Measurements from ENCODE around the gene YAP1.

DNA sequence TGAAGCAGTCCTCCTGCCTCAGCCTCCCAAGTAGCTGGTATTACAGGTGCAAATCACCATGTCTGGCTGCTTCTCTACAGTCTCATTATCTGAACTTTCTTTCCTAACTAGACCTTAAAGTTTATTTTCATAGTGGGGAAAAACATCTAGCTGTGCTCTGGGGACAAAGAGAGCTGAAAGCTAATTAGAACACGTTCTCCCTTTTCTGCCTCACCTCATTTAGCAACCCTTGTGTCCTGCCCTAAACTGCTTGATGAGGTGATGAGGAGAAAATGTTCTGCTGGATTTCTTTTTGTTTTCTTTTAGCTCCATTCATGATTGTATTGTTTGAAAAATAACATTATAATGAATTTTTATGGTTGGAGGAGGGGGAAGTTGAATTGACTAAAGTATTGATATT is 84.7 kb downstream of the YAP1 start:
- TF ChIP-seq, protein P1, sequence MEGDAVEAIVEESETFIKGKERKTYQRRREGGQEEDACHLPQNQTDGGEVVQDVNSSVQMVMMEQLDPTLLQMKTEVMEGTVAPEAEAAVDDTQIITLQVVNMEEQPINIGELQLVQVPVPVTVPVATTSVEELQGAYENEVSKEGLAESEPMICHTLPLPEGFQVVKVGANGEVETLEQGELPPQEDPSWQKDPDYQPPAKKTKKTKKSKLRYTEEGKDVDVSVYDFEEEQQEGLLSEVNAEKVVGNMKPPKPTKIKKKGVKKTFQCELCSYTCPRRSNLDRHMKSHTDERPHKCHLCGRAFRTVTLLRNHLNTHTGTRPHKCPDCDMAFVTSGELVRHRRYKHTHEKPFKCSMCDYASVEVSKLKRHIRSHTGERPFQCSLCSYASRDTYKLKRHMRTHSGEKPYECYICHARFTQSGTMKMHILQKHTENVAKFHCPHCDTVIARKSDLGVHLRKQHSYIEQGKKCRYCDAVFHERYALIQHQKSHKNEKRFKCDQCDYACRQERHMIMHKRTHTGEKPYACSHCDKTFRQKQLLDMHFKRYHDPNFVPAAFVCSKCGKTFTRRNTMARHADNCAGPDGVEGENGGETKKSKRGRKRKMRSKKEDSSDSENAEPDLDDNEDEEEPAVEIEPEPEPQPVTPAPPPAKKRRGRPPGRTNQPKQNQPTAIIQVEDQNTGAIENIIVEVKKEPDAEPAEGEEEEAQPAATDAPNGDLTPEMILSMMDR (IDR thresholded peaks at IDR 0.05; ENCODE audit: insufficient read depth, low read length) = no peak
- TF ChIP-seq POLR2AphosphoS5 (IDR thresholded peaks at IDR 0.05; ENCODE audit: low read depth) (no peak), GABPA (IDR thresholded peaks at IDR 0.05; ENCODE audit: low read depth) (no peak), REST (IDR thresholded peaks at IDR 0.05; ENCODE audit: insufficient replicate concordance, low read depth) (no peak), SPI1 (IDR thresholded peaks at IDR 0.05; ENCODE audit: borderline replicate concordance, low read depth) (no peak)

Data from HL-60 (cell line).